HL-60 (cell line): ENCODE measurements around the gene CSK.

Source experiments
- CTCF ChIP-seq: IDR thresholded peaks from one replicate; pipeline ENCODE4 v1.5.1; 2011; ENCODE audit warnings: low read length, control low read depth, inconsistent platforms; ENCODE audit not compliant: insufficient read depth
- REST ChIP-seq: IDR thresholded peaks from 2 replicates; pipeline ENCODE4 v1.6.1; 2012; ENCODE audit warnings: low read depth; ENCODE audit not compliant: insufficient replicate concordance
- SPI1 ChIP-seq: IDR thresholded peaks from 2 replicates; pipeline ENCODE4 v1.6.1; 2012; ENCODE audit warnings: low read depth, mild to moderate bottlenecking, borderline replicate concordance

- TF ChIP-seq CTCF: no peak
- no peak for TF ChIP-seq REST
- TF ChIP-seq SPI1: no peak
Observed at GRCh38 chr15:74843891-74844299, 62.0 kb downstream of the CSK start.
